ENCODE data around the gene CYSRT1.

CYSRT1 gene, protein sequence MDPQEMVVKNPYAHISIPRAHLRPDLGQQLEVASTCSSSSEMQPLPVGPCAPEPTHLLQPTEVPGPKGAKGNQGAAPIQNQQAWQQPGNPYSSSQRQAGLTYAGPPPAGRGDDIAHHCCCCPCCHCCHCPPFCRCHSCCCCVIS

DNA sequence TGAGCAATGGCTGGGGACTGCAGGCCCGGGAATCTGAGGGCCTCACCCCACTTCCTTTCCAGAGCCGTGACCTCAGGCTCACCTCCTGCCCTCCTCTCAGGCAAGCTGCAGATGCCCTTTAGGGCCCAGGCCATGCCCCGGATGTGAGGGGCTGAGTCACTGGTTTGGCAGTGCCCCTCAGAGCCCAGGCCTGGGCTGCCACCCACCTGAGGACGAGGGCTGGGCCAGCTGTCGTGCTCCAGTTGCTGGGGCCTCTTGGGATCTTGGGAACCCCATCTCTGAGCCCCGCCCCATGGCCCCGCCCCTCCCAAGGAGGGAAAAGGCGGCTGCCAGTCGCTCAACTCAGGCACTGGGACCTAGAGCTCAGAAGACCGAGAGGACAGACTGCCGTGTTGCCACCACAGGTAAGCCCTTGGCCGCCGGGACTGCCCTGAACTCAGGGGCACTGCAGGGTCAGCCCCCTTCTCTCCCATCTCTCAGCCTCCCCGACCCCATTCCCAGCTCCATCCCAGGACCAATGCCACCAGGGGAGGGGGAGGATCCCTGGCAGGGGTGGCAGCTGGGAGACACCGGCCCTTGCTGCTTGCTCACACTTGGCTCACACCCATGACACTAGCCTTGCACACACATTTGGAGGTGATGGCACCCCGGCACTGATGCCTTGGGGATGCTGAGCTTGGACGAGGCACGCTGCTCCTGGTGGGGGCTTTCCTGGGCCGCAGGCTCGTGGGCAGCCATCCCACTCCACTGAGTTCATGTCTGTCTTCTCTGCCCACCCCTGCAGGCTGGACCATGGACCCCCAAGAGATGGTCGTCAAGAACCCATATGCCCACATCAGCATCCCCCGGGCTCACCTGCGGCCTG lies at the start of gene CYSRT1:
TSS of gene CYSRT1 (plus strand) at position 345 of the 865 bp plus-strand sequence. CDS start at position 793, 448 bp downstream.
- no peak for DNase-seq

DNA sequence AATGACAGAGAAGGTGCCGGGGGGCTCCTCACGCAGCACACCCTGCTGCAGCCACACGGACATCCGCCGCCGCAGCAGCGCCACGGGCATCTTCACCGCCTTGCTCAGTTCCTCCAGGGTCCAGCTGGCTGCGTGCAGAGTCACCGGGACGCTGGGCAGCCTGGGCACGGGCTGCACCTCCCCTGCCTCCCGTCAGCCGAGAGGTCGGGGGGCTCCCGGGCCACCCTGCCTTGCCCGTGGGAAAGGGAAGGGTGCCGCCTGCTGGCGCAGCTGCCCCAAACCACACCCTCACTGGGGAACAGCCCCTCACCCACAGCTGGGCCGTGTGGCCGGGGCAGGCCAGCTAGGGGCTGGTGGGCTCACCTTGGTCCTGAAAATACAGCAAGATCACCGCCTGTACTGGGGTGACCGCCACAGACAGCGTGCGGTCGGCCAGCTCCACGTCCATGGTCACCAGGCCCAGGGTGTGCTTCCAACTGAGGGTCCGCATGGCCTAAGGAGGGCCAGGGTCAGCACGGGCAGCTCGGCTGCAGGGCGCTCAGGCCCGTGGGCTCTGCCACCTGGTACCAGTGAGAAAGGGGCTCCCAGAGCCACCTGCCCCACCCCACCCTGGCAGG lies 49.5 kb upstream of the CYSRT1 start:
- no peak for DNase-seq

DNA sequence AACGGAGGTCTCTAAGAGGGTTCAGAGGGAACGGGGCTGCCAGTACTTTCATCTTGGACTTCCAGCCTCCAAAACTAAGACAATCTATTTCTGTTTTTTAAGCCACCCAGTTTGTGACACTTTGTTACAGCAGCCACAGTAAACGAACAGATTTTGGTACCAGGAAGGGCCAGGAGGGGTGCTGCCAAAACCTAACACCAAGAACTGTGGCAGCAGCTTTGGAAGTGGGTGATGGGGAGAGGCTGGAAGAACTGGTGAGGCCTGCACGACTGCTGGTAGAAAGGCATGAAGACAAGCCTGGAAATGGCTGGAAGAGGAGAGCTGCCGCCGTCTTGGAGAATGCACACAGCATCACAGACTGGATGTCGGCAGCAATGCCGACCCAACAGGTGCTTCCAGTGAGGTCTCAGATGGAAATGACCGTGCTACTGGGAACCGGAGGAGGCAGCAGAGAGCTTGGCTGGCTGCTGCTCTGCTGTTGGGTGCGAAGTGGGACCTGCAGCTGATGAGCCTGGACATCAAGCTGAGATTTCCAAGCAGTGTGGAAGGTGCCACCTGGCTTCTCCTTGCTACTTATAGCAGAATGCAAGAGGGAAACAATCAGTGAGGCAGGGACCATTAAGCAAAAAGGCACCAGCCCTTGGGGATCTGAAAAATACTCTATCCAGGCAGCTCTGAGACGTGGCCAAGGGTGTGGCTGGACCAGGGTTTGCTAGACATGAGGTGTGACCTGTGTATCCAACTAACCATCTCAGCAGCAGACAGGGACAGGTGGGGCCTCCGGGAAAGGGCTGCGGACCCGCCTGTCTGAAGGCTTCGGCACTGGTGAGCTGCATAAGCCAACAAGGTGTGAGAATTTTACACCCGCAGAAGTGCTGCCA lies 48.4 kb upstream of the CYSRT1 start:
- DNase-seq, result no peak

DNA sequence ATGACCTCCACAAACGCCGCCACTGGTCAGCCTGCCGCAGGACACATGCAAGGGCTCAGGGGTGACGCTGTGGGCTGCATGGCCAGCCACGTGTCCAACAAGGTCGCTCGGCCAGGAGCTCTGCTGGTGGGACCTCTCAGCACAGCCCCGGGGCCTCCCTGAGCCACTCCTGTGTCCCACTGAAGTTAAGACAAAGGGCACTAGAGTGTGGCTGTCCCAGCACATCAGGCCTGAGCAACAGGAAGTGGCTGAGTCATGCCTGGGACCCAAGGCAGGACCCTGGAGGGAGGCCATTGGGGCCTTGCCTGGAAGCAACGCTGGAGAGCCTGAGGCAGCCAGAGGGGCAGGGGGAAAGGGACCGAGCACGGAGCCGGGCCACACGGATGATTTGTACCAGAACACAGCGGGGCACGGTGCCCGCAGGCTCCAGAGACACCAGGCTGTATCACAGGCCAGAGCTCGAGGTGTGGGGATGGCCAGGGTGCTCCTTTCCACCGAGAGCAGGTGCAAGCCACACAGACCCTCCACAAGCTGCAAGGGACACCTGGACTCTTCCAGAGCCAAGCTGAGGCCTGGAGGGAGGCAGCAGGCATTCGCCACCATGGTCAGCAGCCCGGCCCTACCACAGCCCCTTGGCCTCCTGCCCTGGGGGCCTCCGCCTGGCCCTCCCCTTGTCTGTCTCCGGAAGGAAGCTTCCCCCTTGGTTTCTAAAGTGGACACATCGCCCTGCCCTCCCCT lies 46.6 kb upstream of the CYSRT1 start:
- no peak for DNase-seq

DNA sequence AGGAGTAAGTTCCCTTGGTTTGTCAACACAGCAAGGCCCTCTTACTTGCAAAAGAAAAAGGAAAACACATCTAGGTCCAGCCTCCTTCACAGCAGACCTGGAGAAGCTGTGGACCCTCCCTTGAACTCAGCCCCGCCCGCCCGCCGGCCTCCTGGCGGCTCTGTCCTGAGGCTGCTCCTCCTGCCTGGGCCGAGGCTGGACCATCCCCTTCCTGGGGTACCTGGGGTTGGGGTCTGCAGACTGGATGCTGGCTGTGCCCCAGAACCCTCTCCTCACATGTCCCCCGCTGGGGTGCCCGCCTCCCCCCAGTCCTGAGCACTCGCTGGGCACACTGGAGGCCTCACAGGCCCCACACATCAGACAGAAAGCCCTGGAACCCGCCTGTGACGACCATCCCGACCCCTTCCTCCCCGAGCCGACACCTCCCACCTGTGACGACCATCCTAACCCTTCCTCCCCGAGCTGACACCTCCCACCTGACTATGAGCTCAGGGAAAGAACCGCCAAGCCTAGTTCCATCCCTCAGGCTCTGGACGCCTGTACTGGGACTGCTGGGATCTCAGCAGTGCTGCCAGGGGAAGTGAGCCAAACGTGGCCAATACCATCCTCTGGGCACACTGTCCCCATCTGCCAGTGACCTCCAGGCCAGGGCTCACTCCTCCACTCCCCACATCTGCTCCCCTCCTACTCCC lies 45.9 kb upstream of the CYSRT1 start:
- DNase-seq, result no peak

DNA sequence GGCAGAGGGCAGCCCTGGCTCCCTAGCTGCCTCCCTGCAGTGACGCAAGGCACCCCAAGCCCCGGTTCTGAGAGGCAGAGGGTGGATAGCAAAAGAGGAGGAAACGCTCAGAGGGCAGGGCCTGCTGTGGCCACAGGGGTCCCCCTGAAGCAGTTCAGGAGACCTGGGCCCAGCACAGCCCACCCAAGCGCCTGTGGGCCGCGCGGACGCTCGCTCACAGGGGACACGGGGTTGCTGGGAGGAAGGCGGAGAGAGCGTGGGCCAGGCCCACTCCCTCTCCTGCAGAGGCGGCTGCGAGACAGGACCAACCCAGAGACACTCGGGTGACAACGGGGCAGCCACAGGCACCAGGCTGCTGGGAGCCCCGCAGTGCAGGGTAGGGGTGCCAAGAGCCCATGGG lies 45.2 kb upstream of the CYSRT1 start:
- DNase-seq, result no peak

DNA sequence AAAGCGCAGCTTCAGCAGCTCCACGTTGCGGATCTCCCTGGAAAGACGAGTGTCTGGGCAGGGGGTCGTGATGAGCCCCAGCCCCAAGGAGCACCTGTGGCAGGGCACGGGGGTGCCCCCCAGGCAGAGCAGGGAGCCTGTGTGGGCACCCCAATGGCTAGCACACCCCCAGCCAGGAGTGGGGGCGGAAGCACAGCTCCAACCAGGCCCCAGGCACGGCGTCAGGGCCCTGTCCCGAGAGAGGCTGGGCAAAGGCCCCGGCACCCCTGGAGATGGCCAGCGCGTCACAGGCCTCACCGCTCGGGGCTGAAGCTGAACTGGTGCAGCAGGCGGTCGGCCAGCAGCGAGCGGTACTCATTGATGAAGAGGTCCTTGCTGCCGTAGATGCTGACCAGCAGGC lies 44.5 kb upstream of the CYSRT1 start:
- no peak for DNase-seq

DNA sequence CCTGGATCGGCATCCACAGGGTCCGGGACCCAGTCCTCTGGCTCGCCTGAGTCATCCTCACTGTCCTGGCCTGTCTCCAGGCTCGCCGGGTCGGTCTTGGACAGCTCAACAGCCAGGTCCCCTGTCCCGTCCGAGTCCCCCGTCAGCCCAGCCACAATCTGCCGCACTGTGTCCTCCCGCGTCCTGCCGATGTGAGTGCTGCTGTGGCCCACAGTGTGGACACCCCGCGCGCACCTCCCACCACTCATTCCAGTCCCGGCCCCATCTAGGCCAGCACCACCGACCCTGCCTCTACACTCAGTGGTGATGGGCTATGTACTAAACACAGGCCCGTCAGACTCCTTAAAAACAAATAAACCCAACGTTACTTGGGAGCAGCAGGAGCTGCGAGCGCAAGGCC lies 43.3 kb upstream of the CYSRT1 start:
- no peak for DNase-seq

DNA sequence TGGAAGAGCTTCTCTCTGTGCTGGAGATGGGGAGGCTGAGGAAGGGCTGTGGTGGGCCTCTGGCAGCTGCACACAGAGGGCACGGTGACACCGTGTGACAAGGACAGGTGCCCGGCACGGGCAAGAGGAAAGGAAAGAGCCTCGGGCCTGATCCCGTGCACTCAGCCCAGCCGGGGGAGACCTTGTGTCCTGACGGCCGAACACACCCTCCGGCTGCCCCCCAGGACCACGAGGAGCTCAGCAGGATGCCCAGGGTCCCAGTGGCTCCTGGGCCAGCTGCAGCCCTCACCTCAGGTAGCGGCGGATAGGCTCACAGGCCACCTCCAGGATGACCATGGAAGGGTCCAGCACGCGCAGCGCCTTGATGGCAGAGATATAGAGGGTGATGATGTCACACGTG lies 42.1 kb upstream of the CYSRT1 start:
- no peak for DNase-seq

DNA sequence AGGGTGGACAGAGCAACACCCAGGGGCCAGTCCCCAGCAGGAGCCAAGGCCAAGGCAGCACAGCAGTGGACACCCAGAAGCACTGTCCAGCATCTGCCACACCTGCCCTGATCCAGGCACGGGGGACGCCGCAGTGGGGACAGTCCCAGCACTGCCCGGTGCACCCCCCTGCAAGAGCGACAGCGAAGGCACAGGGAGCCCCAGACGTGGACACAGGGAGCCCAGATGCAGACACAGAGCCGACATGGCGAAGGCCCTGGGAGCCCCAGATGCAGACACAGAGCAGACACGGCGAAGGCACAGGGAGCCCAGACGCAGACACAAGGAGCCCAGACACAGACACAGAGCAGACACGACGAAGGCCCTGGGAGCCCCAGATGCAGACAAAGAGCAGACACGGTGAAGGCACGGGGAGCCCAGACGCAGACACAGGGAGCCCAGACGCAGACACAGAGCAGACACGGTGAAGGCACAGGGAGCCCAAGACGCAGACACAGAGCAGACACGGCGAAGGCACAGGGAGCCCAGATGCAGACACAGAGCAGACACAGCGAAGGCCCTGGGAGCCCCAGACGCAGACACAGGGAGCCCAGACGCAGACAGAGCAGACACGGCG lies 40.9 kb upstream of the CYSRT1 start:
- no peak for DNase-seq

DNA sequence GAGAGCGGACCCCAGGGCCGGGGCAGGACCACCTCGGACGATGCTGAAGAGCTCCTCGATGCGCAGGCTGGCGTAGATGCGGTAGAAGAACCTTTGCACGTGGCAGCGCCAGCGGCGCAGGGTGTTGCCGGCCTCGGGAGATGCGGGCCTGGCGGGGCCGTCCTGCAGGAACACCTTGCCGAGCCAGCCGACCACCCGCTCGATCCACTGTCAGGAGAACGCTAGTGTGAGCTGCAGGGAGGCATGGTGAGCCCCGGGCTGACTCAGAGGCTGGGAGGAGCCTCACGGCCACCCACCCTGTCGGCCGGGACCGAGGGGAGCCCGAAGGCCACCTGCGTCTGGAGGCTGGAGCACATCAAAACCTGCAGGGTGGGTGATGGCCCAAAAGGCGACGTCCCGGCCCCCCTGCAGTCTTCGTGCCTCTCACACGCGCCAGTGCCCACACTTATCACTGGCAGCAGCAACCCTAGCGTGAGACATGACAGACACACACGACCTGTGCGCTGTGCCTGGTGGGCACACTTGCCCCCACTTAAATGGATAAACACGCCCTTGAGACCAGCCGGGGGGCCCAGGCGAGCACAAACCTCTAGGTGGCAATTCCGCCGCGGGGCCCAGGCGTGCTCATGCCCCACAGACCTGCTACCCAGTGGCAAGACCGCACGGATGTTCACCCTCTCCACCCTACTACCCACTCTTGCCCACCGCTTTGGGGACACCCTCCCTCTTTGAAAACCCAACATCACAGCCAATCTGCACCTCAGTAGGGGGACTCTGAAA lies 39.9 kb upstream of the CYSRT1 start:
- DNase-seq, result no peak

DNA sequence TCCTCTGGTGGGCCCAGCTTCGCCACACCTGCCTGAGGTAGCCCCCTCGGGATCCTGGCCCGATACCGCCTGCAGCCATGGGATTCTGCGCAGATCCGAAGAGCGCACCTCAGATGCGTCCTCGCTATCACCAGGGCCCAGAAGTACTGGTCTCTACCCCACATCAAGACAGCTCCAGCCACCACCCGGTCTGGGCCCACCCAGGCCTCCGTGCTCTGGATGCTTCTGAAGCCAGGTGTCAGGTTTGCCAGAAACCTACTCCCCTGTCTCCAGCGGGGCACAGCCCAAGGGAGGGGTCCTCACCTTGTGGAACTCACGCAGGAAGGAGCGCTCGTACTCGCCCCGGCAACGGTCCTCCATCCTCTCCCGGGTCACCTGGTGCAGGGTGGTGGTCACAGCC lies 39.1 kb upstream of the CYSRT1 start:
- DNase-seq, result no peak

DNA sequence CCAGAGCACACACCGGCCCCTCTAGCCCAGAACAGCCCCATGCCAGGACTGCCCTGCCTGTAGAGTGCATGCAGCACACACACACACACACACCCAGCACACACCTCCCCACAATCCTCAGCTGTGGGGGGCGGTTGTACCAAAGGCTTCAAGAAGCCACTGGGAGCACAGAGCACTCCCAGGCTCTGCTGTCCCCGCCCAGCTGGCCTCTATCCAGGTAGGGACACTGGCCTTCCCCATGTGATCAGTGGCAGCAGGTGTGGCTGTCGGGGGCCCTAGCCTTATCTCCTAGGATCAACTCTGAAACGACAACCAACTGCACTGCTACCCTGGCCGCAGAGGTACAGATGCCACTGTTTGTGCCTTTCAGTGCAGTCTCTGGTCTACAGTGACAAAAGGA lies 38.6 kb upstream of the CYSRT1 start:
- DNase-seq, result no peak

DNA sequence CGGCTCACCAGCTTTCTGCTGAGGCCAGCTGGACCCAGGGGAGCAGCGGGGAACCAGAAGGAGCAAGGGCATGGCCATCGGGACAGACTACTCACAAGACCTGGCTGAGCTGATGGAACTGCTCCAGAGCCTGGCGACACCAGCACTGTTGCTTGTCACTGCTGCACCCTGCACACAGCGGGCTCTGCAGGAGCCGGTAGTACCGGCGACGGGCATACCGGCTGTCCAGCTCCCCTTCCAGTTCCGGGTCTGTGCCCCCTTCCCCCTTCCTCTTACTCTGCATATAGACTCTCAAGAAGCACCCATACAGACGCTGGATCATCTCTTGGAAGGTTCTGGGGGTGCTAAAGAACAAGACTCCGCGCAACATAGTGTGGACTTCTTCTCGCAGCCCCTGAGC lies 37.6 kb upstream of the CYSRT1 start:
- DNase-seq, result no peak

DNA sequence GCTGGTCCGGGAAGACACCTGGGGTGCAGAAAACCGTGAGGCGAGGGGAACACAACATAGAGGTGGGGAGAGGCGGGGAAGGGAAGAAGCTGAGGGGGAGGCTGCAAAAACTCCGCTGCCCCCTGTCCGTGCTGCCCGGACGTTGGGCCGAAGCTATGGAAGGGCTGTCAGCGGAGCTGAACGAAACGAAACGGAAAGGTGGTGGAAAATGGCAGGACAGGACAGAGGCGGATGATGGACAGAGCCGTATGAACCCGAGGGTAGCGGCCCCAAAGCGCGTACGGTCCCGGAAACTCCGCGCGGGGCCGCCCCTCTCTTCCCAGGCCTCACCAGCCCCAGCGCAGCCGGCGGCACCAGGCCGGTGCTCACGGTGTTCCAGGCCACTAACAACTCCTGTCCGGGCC lies 36.9 kb upstream of the CYSRT1 start:
- DNase-seq, result no peak

DNA sequence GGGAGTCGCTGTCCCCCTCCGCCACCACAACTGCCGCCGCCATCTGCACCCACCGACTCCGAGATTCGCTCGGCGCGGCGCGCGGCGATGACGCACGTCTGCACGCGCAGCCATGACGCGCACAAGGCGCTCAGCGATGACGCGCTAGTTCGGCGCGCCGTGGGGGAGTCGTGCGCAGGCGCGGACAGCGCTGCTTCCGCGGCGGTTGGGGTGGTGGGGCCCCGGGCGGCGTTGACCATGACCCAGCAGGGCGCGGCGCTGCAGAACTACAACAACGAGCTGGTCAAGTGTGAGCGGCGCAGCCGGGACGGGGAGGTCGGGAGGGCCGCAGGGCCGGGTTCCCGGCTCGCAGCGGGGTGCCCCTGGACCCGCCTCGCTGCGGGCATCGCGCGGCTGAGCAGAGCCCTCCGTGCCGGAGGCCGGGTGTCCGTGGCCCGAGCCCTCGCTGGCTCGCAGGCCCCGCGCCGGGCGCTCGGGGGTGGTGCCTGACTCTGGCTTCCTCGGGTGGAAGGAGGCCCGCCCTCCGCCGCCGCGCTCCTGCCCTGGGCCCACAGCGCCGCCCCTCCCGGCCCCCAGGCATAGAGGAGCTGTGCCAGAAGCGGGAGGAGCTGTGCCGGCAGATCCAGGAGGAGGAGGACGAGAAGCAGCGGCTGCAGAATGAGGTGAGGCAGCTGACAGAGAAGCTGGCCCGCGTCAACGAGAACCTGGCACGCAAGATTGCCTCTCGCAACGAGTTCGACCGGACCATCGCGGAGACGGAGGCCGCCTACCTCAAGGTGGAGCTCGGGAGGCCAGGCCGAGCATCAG lies 36.3 kb upstream of the CYSRT1 start, which contains the start of the genes ANAPC2 and SSNA1:
TSS of gene ANAPC2 (minus strand) at position 71 of the 807 bp plus-strand sequence. CDS start at position 43, 28 bp downstream.
TSS of gene SSNA1 (plus strand) at position 187 of the 807 bp plus-strand sequence. CDS start at position 238, 51 bp downstream.
- DNase-seq, result peak; percentile 95

DNA sequence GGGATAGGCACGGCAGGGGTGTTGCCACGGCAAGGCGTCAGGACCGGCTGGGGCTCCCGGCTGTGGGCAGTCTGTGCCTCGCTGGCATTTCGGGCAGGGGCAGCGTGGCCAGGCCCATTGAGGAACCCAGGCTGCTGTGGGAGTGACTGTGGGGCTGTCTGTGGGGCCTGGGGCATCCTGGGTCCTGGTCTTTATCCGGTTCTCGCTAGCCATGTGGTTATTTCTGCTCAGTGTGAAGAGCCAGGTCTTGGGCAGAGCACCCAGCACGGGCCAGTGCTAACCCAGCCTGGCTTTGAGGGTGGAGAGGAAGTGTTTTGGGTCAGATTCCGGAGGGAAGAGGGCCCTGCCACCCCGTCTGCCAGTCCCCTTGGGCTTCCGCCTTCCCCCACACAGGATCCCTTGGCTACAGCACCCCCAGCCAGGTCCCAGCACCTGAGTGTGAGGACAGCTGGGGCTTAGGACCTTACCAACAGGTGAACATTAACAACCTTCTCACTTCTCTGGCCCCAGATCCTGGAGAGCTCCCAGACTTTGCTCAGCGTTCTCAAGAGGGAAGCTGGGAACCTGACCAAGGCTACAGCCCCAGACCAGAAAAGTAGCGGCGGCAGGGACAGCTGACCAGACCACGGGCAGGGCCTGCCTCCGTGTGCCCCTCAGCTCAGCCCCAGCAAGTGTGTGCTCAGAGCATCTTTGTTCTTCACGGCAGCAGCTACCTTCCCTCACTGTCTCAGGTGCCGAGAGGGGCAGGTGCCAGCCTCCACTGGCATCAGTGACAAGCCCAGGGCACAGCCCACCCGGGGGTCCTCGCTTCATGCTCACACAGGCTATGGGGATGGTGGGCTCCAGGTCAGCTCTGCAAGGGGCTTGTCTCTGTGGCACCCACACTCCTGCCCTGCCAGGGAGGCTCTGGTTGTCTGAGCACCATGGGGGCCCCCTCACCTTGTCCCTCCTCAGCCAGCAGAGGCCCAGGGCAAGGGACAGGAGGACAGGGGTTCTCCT lies 35.4 kb upstream of the CYSRT1 start:
- DNase-seq, result no peak

DNA sequence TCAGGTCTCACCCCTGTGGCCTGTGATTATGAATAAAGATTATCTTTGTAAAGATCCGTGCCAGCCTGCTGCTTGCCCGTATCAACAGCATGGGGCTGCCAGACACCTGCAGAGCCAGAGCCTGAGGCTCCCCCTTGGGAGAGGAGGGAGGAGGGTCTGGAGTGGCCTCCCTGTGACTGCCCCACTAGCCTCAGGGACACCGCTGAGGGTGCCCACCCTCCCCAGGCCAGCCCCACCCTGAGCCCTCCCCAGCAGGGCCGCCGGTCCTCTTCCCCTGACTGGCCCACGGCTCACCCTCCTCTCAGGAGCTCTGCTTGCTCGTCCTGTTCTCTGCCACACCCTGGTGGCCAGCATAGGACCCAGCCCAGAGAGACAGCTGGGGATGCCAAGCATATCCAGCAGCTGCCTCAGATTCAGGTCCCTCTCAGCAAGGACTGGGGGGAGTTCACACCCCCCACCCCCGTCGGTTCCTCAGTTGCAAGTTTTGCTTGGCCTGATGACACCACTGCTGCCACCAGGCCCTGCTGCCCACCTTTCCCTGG lies 34.6 kb upstream of the CYSRT1 start:
- DNase-seq, result no peak
